Hepatocyte (in vitro differentiated cells): ENCODE data around the gene CYTH2.

Experiments
- CTCF ChIP-seq: fragments of 200-600 bp; sonication (generic); IDR thresholded peaks from 2 replicates; pipeline ENCODE4 v1.5.1; 2016; ENCODE audit warnings: antibody characterized with exemption, mild to moderate bottlenecking; ENCODE audit not compliant: poor library complexity
- EZH2phosphoT487 ChIP-seq: fragments of 200-600 bp; sonication (generic); IDR thresholded peaks from one replicate; pipeline ENCODE4 v1.6.1; 2018; ENCODE audit warnings: antibody characterized with exemption, mild to moderate bottlenecking, low read depth, moderate library complexity; ENCODE audit not compliant: unreplicated experiment, severe bottlenecking

- TF ChIP-seq CTCF (no peak), EZH2phosphoT487 (no peak)
Measured at GRCh38 chr19:48508729-48509411, 39.7 kb downstream of the CYTH2 start.
